ENCODE measurements around the gene TMEM266.

TMEM266 gene

GRCh38 chr15:76209523-76209922, 149.7 kb downstream of the TMEM266 start (continued):
- TF ChIP-seq PATZ1 (CRISPR knock-in tag; IDR thresholded peaks at IDR 0.05; ENCODE audit: borderline replicate concordance) = no peak
- TF ChIP-seq CSRNP3 (CRISPR knock-in tag; IDR thresholded peaks at IDR 0.05) = no peak
- TF ChIP-seq ZNF70 (CRISPR knock-in tag; IDR thresholded peaks at IDR 0.05) = no peak
- no peak for TF ChIP-seq ZNF8 (CRISPR knock-in tag; IDR thresholded peaks at IDR 0.05)

GRCh38 chr15:76209942-76210341, 150.2 kb downstream of the TMEM266 start:
- TF ChIP-seq ZNF8 (CRISPR knock-in tag; IDR thresholded peaks at IDR 0.05) (no peak), RARB (CRISPR knock-in tag; IDR thresholded peaks at IDR 0.05) (no peak), CSDC2 (CRISPR knock-in tag; IDR thresholded peaks at IDR 0.05) (no peak), ESRRG (CRISPR knock-in tag; IDR thresholded peaks at IDR 0.05) (no peak), ZNF70 (CRISPR knock-in tag; IDR thresholded peaks at IDR 0.05) (no peak), ZFP30 (CRISPR knock-in tag; IDR thresholded peaks at IDR 0.05) (no peak)
- no peak for ATAC-seq

GRCh38 chr15:76215634-76216033, 155.8 kb downstream of the TMEM266 start:
- TF ChIP-seq CREB5 (CRISPR knock-in tag; IDR thresholded peaks at IDR 0.05; ENCODE audit: low read depth) = no peak
- no peak for TF ChIP-seq BACH2 (CRISPR knock-in tag; IDR thresholded peaks at IDR 0.05; ENCODE audit: borderline replicate concordance)
- no peak for TF ChIP-seq SNAI2 (CRISPR knock-in tag; IDR thresholded peaks at IDR 0.05)
- TF ChIP-seq ESRRG (CRISPR knock-in tag; IDR thresholded peaks at IDR 0.05) = no peak
- no peak for TF ChIP-seq ZNF70 (CRISPR knock-in tag; IDR thresholded peaks at IDR 0.05)
- no peak for TF ChIP-seq ZFP3 (CRISPR knock-in tag; IDR thresholded peaks at IDR 0.05)
- no peak for TF ChIP-seq RARB (CRISPR knock-in tag; IDR thresholded peaks at IDR 0.05)
- no peak for TF ChIP-seq OSR1 (CRISPR knock-in tag; IDR thresholded peaks at IDR 0.05)
- no peak for TF ChIP-seq TOX (CRISPR knock-in tag; IDR thresholded peaks at IDR 0.05; ENCODE audit: borderline replicate concordance)
- no peak for TF ChIP-seq ZFP30 (CRISPR knock-in tag; IDR thresholded peaks at IDR 0.05)
- TF ChIP-seq ISL1 (CRISPR knock-in tag; IDR thresholded peaks at IDR 0.05) = no peak
- TF ChIP-seq CSRNP3 (CRISPR knock-in tag; IDR thresholded peaks at IDR 0.05) = no peak
- no peak for TF ChIP-seq CSDC2 (CRISPR knock-in tag; IDR thresholded peaks at IDR 0.05)
- TF ChIP-seq GLIS3 (CRISPR knock-in tag; IDR thresholded peaks at IDR 0.05) = no peak
- no peak for ATAC-seq

- TF ChIP-seq ISL1 (CRISPR knock-in tag; IDR thresholded peaks at IDR 0.05) = peak; percentile 80
- TF ChIP-seq CSRNP3 (CRISPR knock-in tag; IDR thresholded peaks at IDR 0.05) = no peak
- peak; percentile 76 for ATAC-seq
Measured at GRCh38 chr15:76217029-76217881, 157.5 kb downstream of the TMEM266 start.

GRCh38 chr15:76217882-76218217, 158.1 kb downstream of the TMEM266 start:
- no peak for ATAC-seq
- TF ChIP-seq POU6F1 (CRISPR knock-in tag; IDR thresholded peaks at IDR 0.05; ENCODE audit: borderline replicate concordance, low read depth) (no peak), TOX (CRISPR knock-in tag; IDR thresholded peaks at IDR 0.05; ENCODE audit: borderline replicate concordance) (no peak), BACH2 (CRISPR knock-in tag; IDR thresholded peaks at IDR 0.05; ENCODE audit: borderline replicate concordance) (no peak), OSR1 (CRISPR knock-in tag; IDR thresholded peaks at IDR 0.05) (no peak), ARNTL (CRISPR knock-in tag; IDR thresholded peaks at IDR 0.05; ENCODE audit: borderline replicate concordance, low read depth) (no peak), ESRRG (CRISPR knock-in tag; IDR thresholded peaks at IDR 0.05) (no peak), TSHZ2 (CRISPR knock-in tag; IDR thresholded peaks at IDR 0.05) (no peak), ZNF8 (CRISPR knock-in tag; IDR thresholded peaks at IDR 0.05) (no peak)
